ENCODE measurements around the gene ITIH5. TPM values are rescaled to one million over a fixed set of nuclear protein-coding genes. Genes with fewer than 3 reads are reported as not detected.

Gene ITIH5
- total RNA-seq, 1 donor from 2014 or later, result 0.29 TPM

DNA sequence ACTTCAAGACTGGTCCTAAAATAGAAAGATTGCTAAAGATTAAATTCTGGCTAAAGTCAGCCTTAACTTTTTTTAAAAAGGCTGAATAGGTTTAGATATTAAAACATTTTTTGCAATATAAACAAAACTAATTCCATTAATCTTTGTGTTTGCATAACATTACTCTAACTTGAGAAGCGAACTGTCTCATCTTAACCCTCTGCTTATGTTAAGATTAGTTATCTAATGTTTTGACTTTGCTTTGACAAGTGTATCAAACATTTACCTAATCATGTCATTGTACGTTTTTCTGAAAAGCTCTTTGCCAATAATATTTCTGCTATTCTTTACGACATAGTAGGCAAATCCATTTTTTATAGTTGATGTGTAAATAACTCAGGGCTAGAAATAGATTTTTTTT is 68.0 kb downstream of the ITIH5 start:
- no peak overlapping the region for H3K4me3 Mint-ChIP-seq (ENCODE audit: unreplicated experiment)
- no peak for DNase-seq
- TF ChIP-seq, protein P1, sequence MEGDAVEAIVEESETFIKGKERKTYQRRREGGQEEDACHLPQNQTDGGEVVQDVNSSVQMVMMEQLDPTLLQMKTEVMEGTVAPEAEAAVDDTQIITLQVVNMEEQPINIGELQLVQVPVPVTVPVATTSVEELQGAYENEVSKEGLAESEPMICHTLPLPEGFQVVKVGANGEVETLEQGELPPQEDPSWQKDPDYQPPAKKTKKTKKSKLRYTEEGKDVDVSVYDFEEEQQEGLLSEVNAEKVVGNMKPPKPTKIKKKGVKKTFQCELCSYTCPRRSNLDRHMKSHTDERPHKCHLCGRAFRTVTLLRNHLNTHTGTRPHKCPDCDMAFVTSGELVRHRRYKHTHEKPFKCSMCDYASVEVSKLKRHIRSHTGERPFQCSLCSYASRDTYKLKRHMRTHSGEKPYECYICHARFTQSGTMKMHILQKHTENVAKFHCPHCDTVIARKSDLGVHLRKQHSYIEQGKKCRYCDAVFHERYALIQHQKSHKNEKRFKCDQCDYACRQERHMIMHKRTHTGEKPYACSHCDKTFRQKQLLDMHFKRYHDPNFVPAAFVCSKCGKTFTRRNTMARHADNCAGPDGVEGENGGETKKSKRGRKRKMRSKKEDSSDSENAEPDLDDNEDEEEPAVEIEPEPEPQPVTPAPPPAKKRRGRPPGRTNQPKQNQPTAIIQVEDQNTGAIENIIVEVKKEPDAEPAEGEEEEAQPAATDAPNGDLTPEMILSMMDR (IDR thresholded peaks at IDR 0.05; ENCODE audit: partially characterized antibody, unreplicated experiment), result no peak
- no peak overlapping the region for H3K27ac Mint-ChIP-seq (ENCODE audit: unreplicated experiment)
- peaks cover 2% of the 10 kb centered on the region for H3K4me1 Mint-ChIP-seq (ENCODE audit: low read depth, unreplicated experiment)
- H3K9me3 Mint-ChIP-seq (ENCODE audit: unreplicated experiment), result no peaks in the 10 kb centered on the region
- peaks cover 4% of the 10 kb centered on the region for H3K36me3 Mint-ChIP-seq (ENCODE audit: unreplicated experiment)
- no peaks in the 10 kb centered on the region for H3K27me3 Mint-ChIP-seq (ENCODE audit: unreplicated experiment)

GRCh38 chr10:7596356-7596755 is 70.4 kb downstream of the ITIH5 start:
- DNase-seq, result no peak
- no peaks in the 10 kb centered on the region for H3K9me3 Mint-ChIP-seq (ENCODE audit: unreplicated experiment)
- TF ChIP-seq, protein P1 (IDR thresholded peaks at IDR 0.05; ENCODE audit: partially characterized antibody, unreplicated experiment), result no peak
- H3K4me3 Mint-ChIP-seq (ENCODE audit: unreplicated experiment), result no peak overlapping the region
- H3K36me3 Mint-ChIP-seq (ENCODE audit: unreplicated experiment), result peaks cover 4% of the 10 kb centered on the region
- peaks cover under 1% of the 10 kb centered on the region for H3K27me3 Mint-ChIP-seq (ENCODE audit: unreplicated experiment)
- H3K27ac Mint-ChIP-seq (ENCODE audit: unreplicated experiment), result no peak overlapping the region
- H3K4me1 Mint-ChIP-seq (ENCODE audit: low read depth, unreplicated experiment), result peaks cover 2% of the 10 kb centered on the region

- H3K9me3 Mint-ChIP-seq (ENCODE audit: unreplicated experiment), result peaks cover 3% of the 10 kb centered on the region
- DNase-seq, result no peak
- no peak overlapping the region for H3K27ac Mint-ChIP-seq (ENCODE audit: unreplicated experiment)
- H3K4me3 Mint-ChIP-seq (ENCODE audit: unreplicated experiment), result no peak overlapping the region
- H3K4me1 Mint-ChIP-seq (ENCODE audit: low read depth, unreplicated experiment), result peaks cover 2% of the 10 kb centered on the region
- TF ChIP-seq, protein P1 (IDR thresholded peaks at IDR 0.05; ENCODE audit: partially characterized antibody, unreplicated experiment), result no peak
- peaks cover 4% of the 10 kb centered on the region for H3K36me3 Mint-ChIP-seq (ENCODE audit: unreplicated experiment)
- H3K27me3 Mint-ChIP-seq (ENCODE audit: unreplicated experiment), result peaks cover 2% of the 10 kb centered on the region
Observed at GRCh38 chr10:7593905-7594304, 72.9 kb downstream of the ITIH5 start.

GRCh38 chr10:7593063-7593462 is 73.7 kb downstream of the ITIH5 start:
- H3K36me3 Mint-ChIP-seq (ENCODE audit: unreplicated experiment), result peaks cover 4% of the 10 kb centered on the region
- H3K9me3 Mint-ChIP-seq (ENCODE audit: unreplicated experiment), result peaks cover 3% of the 10 kb centered on the region
- DNase-seq, result no peak
- peaks cover 2% of the 10 kb centered on the region for H3K4me1 Mint-ChIP-seq (ENCODE audit: low read depth, unreplicated experiment)
- H3K27ac Mint-ChIP-seq (ENCODE audit: unreplicated experiment), result no peak overlapping the region
- no peak overlapping the region for H3K4me3 Mint-ChIP-seq (ENCODE audit: unreplicated experiment)
- TF ChIP-seq, protein P1 (IDR thresholded peaks at IDR 0.05; ENCODE audit: partially characterized antibody, unreplicated experiment), result no peak
- H3K27me3 Mint-ChIP-seq (ENCODE audit: unreplicated experiment), result peaks cover 2% of the 10 kb centered on the region

- H3K27me3 Mint-ChIP-seq (ENCODE audit: unreplicated experiment), result peaks cover 2% of the 10 kb centered on the region
- peaks cover 5% of the 10 kb centered on the region for H3K9me3 Mint-ChIP-seq (ENCODE audit: unreplicated experiment)
- H3K4me1 Mint-ChIP-seq (ENCODE audit: low read depth, unreplicated experiment), result peaks cover 2% of the 10 kb centered on the region
- H3K27ac Mint-ChIP-seq (ENCODE audit: unreplicated experiment), result no peak overlapping the region
- peaks cover 4% of the 10 kb centered on the region for H3K36me3 Mint-ChIP-seq (ENCODE audit: unreplicated experiment)
- TF ChIP-seq, protein P1 (IDR thresholded peaks at IDR 0.05; ENCODE audit: partially characterized antibody, unreplicated experiment), result no peak
- H3K4me3 Mint-ChIP-seq (ENCODE audit: unreplicated experiment), result no peak overlapping the region
- DNase-seq, result no peak
Observed at GRCh38 chr10:7592627-7593026, 74.1 kb downstream of the ITIH5 start.
